Activated T-helper 1 cell treated with anti-CD3 and anti-CD28 coated beads, Interleukin-12 subunit alpha, Interleukin-12 subunit beta, Interleukin-2, Interleukin-4 antibody, amounts not matched to agents 30 ng/mL and 10 ng/mL and 1 ng/mL, durations not matched to agents 14 hours and 24 hours and 36 hours (primary cell): ENCODE results near the gene FRG2B. TPM values are rescaled to one million over a fixed set of nuclear protein-coding genes. Genes with fewer than 3 reads are reported as not detected.
"Not testable (repeated sequence)": the region's sequence is repeated elsewhere in the genome, so short reads cannot be mapped to it uniquely, and the experiment has no call there.

Experiments used
- DNase-seq: peaks from one replicate; pipeline ENCODE4 v3.0.0; 2021; ENCODE audit warnings: low spot score
- H3K27ac Mint-ChIP-seq: one replicate; pipeline ENCODE4 v1.8.0; 2021; ENCODE audit warnings: mild to moderate bottlenecking, mixed read lengths
- H3K27me3 Mint-ChIP-seq: one replicate; pipeline ENCODE4 v1.8.0; 2022; ENCODE audit warnings: mild to moderate bottlenecking, moderate library complexity, mixed read lengths; ENCODE audit not compliant: insufficient read depth
- H3K36me3 Mint-ChIP-seq: one replicate; pipeline ENCODE4 v1.8.0; 2021; ENCODE audit warnings: low read depth, mixed read lengths
- H3K4me1 Mint-ChIP-seq: one replicate; pipeline ENCODE4 v1.8.0; 2021; ENCODE audit warnings: low read depth, mixed read lengths
- H3K4me3 Mint-ChIP-seq: one replicate; pipeline ENCODE4 v1.8.0; 2021; ENCODE audit warnings: mild to moderate bottlenecking, moderate library complexity, mixed read lengths
- H3K9me3 Mint-ChIP-seq: one replicate; pipeline ENCODE4 v1.8.0; 2021; ENCODE audit warnings: mixed read lengths
- intact Hi-C: fragments of 100-400 bp; cut with micrococcal nuclease; formaldehyde crosslinking; loops from one replicate; pipeline ENCODE4 v1.15.1; 2024
- total RNA-seq: library from RNA; stranded (reverse); gene quantifications from 2 replicates; pipeline ENCODE4 v1.2.3, GENCODE V29; 2022

Gene FRG2B
- total RNA-seq, 1 donor from 2014 or later, result 0.21 TPM

DNA sequence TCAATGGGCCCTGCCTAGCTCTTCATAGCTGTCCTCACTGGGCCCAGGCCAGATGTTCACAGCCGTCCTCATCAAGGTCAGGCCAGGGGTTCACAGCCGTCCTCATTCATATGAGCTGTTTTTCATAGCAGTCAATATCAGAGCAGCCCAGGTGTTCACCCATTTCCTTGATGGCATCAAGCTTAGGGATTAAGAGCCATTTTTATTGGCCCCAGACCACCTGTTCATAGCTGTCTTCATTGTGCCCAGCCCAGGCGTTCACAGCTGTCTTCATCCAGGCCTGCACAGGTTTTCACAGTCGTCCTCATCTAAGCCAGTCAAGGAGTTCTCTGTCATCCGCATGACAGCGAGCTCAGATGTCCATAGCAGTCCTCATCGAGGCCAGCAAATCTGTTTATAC lies 9.4 kb downstream of the FRG2B start:
- Mint-ChIP-seq H3K36me3 (no peaks in the 10 kb centered on the region), H3K4me3 (no peak overlapping the region), H3K9me3 (no peaks in the 10 kb centered on the region), H3K27ac (no peak overlapping the region), H3K27me3 (peaks cover 10% of the 10 kb centered on the region), H3K4me1 (no peaks in the 10 kb centered on the region)
- no peak for DNase-seq
- intact Hi-C loops, result no loop called here

DNA sequence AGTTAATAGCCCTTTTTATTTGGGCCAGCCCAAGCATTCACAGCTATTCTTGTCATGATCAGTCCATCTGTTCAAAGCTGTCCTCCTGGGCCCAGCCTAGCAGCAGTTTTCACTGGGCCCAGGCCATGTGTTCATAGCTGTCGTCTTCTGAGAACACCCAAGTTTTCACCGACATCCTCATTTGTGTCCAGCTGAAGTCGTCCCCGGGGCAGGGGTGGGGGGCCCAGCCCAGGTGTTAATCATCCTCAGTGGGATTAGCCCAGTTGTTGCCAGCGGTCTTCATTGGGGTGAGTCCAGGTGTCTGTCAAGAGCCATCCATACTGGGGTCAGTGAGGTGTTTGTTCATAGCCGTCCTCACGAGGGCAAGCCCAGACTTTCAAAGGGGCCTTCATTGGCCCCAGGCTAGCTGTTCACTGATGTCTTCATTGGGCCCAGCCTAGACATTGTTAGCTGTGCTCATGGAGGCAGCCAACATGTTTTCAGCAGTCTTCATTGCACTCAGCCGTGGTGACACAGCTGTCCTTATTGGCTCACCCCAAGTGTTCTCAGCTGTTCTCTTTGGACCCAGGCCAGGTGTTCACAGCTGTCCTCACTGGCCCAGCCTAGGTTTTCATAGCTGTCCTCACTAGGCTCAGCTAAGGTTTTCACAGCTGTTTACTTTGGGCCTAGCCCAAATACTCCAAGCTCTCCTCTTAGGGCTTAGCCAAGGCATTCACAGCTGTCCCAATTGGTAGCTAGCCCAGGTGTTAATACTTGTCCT lies 10.0 kb downstream of the FRG2B start:
- Mint-ChIP-seq H3K4me1 (no peaks in the 10 kb centered on the region), H3K36me3 (no peaks in the 10 kb centered on the region), H3K4me3 (no peak overlapping the region), H3K27me3 (peaks cover 5% of the 10 kb centered on the region), H3K27ac (no peak overlapping the region), H3K9me3 (no peaks in the 10 kb centered on the region)
- no peak for DNase-seq
- intact Hi-C loops, result no loop called here

DNA sequence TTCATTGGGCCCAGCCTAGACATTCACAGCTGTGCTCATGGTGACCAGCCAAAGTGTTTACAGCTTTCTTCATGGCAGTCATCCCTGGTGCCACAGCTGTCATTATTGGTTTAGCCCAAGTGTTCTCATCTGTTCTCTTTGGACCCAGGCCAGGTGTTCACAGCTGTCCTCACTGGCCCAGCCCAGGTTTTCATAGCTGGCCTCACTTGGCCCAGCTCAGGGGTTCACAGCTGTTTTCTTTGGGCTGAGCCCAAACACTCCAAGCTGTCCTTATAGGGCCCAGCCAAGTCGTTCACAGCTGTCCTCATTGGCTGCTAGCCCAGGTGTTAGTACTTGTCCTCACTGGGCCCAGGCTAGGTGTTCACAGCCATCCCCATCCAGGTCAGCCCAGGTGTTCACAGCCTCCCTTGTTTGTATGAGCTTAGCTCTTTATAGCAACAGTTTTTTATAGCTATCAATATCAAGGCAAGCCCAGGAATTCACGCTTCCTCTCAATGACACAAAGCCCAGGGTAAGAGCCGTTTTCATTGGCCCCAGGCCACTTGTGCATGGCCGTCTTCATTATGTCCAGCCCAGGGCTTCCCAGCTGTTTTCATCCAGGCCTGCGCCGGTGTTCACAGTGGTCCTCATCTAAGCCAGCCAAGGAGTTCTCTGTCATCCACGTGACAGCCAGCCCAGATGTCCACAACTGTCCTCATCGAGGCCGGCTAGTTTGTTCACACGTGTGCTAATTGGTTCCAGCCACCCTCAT lies 11.6 kb downstream of the FRG2B start:
- H3K4me3 Mint-ChIP-seq, result no peak overlapping the region
- no peak for DNase-seq
- H3K27ac Mint-ChIP-seq, result no peak overlapping the region
- no peaks in the 10 kb centered on the region for H3K4me1 Mint-ChIP-seq
- H3K36me3 Mint-ChIP-seq, result no peaks in the 10 kb centered on the region
- H3K27me3 Mint-ChIP-seq, result no peaks in the 10 kb centered on the region
- no peaks in the 10 kb centered on the region for H3K9me3 Mint-ChIP-seq
- intact Hi-C loops, result no loop called here

DNA sequence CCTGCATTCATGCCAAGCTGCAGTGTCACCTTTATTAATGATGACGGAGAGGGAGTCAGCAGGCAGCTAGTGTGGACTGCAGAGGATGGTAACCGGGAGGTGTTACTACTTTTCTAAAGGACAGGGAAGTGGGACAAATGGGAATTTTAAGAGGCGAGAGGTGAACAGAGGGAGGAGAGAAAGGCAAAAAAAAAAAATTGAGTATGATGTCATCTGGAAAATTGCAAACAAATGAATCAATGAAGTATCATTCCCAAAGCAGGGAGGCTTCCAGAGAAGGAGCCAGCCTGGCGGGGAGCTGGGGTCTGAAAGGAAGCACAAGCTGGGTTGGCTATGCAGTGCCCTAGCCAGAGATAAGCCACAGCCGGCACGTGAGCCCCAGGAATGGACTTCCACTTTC lies 12.9 kb downstream of the FRG2B start:
- Mint-ChIP-seq H3K36me3 (no peaks in the 10 kb centered on the region), H3K27me3 (no peaks in the 10 kb centered on the region), H3K4me3 (no peak overlapping the region), H3K4me1 (no peaks in the 10 kb centered on the region), H3K9me3 (peaks cover 1% of the 10 kb centered on the region), H3K27ac (no peak overlapping the region)
- intact Hi-C loops, result no loop called here
- no peak for DNase-seq

DNA sequence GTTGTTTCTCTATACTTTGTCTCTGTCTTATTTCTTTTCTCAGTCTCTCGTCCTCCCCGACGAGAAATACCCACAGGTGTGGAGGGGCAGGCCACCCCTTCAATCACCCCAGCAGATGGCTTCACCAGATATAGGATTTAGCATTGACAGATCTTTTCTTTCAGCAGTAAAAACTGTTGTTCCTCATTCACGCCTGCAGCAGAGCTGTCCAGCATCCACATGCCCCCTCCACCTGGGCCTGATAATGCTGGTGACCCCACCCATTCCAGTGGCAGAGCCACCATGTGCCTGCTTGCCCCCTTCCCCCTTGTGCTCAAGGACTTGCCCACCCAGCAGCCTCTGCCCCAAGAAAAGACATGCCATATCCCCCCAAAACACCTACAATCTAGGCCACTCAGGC lies 15.5 kb downstream of the FRG2B start:
- Mint-ChIP-seq H3K4me1 (no peaks in the 10 kb centered on the region), H3K27me3 (peaks cover 9% of the 10 kb centered on the region)

DNA sequence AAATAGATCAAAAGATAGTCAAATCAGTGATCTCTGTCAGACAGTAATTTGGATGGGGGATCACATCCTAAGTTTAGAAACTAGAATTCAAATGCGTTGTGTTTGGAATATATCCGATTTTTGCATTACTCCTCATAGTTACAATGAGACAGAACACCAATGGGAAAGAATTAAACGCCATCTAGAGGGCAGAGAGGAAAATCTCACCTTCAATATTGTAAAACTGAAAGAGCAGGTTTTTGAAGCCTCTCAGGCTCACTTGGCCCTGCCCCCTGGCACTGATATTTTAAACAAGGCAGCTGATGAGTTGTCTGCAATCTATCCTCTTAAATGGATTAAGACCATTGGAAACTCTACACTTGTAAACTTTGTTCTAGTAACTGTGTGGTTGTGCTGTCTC lies 17.7 kb downstream of the FRG2B start:
- Mint-ChIP-seq H3K9me3 (peaks cover 6% of the 10 kb centered on the region), H3K4me3 (no peak overlapping the region), H3K36me3 (no peaks in the 10 kb centered on the region), H3K27me3 (peaks cover 11% of the 10 kb centered on the region), H3K27ac (no peak overlapping the region), H3K4me1 (no peaks in the 10 kb centered on the region)
- DNase-seq, result no peak
- intact Hi-C loops, result loop anchor here (5.0 kb wide), 1 partner anchor 282 kb away; no protein-coding TSS in a partner anchor

More for the DNA sequence above, 15.5 kb downstream of the FRG2B start:
- Mint-ChIP-seq H3K36me3 (no peaks in the 10 kb centered on the region), H3K9me3 (peaks cover 6% of the 10 kb centered on the region), H3K4me3 (no peak overlapping the region), H3K27ac (no peak overlapping the region)
- intact Hi-C loops, result no loop called here
- no peak for DNase-seq

DNA sequence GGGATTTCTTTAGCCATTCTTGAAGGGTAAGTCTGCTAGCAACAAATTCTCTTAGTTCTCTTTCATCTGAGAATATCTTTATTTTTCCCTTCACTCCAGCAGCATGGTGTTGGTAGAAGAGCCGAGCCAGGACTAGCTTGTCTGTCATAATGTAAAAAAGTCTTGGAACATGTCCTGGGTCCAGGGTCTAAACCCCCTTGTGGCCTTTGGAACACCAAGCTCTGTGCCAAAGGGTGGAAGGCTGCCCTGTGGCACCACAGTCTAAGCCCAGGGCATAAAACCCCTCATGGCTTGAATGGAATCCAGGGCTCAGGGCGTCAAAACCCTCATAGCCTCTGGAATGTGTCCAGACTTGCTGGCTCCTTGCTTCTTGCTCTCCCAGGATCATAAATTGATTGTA lies 23.2 kb downstream of the FRG2B start:
- H3K36me3 Mint-ChIP-seq, DNase-seq, intact Hi-C loops, H3K4me3 Mint-ChIP-seq, H3K9me3 Mint-ChIP-seq, H3K4me1 Mint-ChIP-seq, H3K27ac Mint-ChIP-seq: not testable (repeated sequence)
- peaks cover 30% of the 10 kb centered on the region for H3K27me3 Mint-ChIP-seq

DNA sequence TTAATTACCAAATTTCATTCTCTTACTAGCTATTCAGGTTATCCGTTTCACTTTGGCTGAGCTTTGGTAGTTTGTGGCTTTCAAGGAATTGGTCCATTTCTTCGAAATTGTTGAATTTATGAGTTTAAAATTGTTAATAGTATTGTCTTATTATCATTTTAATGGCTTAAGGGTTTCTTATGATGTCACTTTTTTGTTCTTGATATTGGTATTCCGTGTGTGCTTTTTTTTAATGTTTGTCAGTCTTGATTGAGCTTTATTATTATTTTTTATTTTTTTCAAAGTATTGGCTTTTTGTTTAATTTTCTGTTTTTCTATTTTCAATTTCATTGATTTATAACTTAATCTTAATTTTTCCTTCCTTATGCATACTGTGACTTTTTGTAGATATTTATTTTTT lies 25.9 kb downstream of the FRG2B start:
- peaks cover 29% of the 10 kb centered on the region for H3K27me3 Mint-ChIP-seq

DNA sequence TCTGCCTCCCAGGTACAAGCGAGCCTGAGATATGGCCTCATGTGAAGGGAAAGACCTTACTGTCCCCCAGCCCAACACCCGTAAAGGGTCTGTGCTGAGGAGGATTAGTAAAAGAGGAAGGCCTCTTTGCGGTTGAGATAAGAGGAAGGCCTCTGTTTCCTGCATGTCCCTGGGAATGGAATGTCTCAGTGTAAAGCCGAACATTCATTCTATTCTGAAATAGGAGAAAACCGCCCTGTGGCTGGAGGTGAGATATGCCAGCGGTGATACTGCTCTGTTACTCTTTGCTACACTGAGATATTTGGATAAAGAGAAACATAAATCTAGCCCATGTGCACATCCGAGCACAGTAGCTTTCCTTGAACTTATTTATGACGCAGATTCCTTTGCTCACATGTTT lies 26.7 kb downstream of the FRG2B start:
- DNase-seq, H3K9me3 Mint-ChIP-seq, H3K4me1 Mint-ChIP-seq, H3K4me3 Mint-ChIP-seq, intact Hi-C loops, H3K36me3 Mint-ChIP-seq, H3K27ac Mint-ChIP-seq: not testable (repeated sequence)
- H3K27me3 Mint-ChIP-seq, result peaks cover 29% of the 10 kb centered on the region

More for the DNA sequence above, 25.9 kb downstream of the FRG2B start:
- H3K27ac Mint-ChIP-seq, result no peak overlapping the region
- no peaks in the 10 kb centered on the region for H3K4me1 Mint-ChIP-seq
- DNase-seq, result no peak
- no peak overlapping the region for H3K4me3 Mint-ChIP-seq
- no peaks in the 10 kb centered on the region for H3K9me3 Mint-ChIP-seq
- intact Hi-C loops, result no loop called here
- no peaks in the 10 kb centered on the region for H3K36me3 Mint-ChIP-seq

DNA sequence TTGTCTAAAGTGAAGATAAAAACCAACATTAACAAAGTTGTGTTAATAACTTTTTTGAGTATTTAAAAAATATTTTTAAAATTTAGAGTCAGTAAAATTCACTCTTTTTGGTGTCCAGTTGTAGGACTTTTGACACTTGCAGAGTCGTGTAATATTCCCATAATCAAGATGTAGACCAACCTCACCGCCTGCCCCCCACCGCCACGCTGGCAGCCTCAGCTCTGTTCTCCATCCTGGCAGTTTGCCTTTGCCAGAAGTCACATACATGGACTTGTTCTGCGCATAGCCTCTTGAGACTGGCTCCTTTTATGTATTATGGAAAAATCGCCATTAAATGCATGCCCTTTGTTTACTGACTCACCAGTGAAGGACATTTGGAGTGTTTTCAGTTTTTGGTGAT lies 33.9 kb downstream of the FRG2B start:
- H3K36me3 Mint-ChIP-seq, result no peaks in the 10 kb centered on the region
- H3K4me1 Mint-ChIP-seq, result no peaks in the 10 kb centered on the region
- no peak overlapping the region for H3K27ac Mint-ChIP-seq
- H3K4me3 Mint-ChIP-seq, result no peak overlapping the region
- intact Hi-C loops, result no loop called here
- no peaks in the 10 kb centered on the region for H3K9me3 Mint-ChIP-seq
- no peak for DNase-seq
- peaks cover 20% of the 10 kb centered on the region for H3K27me3 Mint-ChIP-seq

DNA sequence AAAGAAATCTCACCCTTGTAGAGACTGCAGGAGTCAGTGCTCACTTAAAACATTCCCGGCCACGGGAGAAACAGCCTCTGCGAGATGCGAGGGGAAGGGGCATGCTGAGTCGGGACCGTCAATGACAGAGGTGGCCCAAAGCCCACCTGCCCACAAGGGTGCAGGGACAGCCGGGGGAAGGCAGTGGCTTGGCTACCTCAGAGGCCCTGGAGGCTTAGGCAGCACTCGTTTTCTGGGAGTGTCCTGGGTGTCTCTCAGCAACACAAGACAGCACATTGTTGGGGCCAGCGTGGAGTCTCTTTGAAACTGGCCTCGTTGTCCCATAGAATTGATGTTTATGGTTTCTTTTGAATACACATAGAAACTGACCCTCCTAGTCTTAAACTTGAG lies 35.6 kb downstream of the FRG2B start:
- no peak overlapping the region for H3K4me3 Mint-ChIP-seq
- H3K27ac Mint-ChIP-seq, result no peak overlapping the region
- DNase-seq, result no peak
- H3K9me3 Mint-ChIP-seq, result no peaks in the 10 kb centered on the region
- intact Hi-C loops, result no loop called here
- no peaks in the 10 kb centered on the region for H3K4me1 Mint-ChIP-seq
- H3K36me3 Mint-ChIP-seq, result no peaks in the 10 kb centered on the region
- peaks cover 12% of the 10 kb centered on the region for H3K27me3 Mint-ChIP-seq

DNA sequence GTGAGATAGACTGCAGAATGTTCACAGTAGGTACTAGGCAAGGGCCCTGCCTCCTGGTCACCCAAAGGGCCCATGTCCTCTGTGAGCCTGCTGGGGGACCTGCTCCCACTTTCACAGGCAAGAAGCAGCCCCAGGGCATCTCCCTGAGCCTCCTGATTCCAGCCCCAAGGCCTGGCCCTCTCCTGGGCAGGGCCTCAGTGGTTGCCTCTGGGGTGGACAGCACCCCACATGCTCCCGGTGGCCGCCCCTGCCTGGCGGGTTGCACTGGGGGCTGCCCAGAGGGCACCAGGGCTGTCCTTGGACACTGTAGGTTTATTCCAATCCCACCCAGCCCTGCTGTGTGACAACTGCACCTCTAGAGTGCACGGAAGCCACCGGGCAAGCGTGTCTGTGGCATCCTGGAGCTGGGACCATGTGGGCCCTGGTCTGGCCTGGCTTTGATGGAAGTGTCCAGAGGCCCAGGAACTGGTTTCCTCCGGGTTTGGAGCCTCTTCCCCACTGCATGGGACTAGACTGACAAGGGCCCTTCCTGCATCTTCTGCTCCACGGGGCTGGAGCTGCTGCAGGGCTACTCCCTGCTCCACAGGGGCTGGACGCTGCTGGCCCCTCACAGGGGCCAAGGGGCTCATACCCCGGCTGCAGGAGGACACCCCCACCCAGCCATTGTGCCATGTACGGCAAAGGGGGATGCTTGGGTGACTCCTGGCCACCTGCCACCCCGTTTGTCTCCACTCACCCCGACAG lies 36.2 kb downstream of the FRG2B start:
- H3K27me3 Mint-ChIP-seq, result peaks cover 12% of the 10 kb centered on the region
- H3K4me1 Mint-ChIP-seq, result no peaks in the 10 kb centered on the region
- no peak for DNase-seq
- no peak overlapping the region for H3K4me3 Mint-ChIP-seq
- no peaks in the 10 kb centered on the region for H3K9me3 Mint-ChIP-seq
- H3K36me3 Mint-ChIP-seq, result no peaks in the 10 kb centered on the region
- H3K27ac Mint-ChIP-seq, result no peak overlapping the region
- intact Hi-C loops, result no loop called here

DNA sequence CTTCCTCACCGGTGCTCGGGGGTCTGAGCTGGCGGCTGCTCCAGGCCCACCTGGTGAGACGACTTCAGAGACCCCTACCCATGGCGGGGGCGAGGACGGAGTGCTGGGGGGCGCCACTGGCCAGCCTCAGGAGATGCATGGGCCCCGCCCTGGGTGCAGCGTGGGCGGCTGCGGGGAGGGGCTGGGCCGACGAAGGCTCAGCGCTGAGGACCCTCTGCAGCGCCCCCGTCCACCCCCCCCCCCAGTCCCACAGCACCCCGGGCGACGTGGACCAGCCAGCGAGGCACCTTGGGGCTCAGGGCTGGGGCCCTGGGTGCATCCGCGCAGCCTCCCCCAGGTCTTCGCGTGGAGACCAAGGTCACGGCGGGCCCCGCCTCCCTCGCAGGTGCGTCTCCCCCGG lies 49.6 kb downstream of the FRG2B start:
- H3K36me3 Mint-ChIP-seq, DNase-seq, H3K27me3 Mint-ChIP-seq, H3K4me3 Mint-ChIP-seq, H3K4me1 Mint-ChIP-seq, H3K27ac Mint-ChIP-seq, intact Hi-C loops: not testable (repeated sequence)
- H3K9me3 Mint-ChIP-seq, result peaks cover 12% of the 10 kb centered on the region
